ENCODE data around the gene EML4.

GRCh38 chr2:42135381-42136312 lies 33.5 kb upstream of the EML4 start:
- TF ChIP-seq, protein P1, sequence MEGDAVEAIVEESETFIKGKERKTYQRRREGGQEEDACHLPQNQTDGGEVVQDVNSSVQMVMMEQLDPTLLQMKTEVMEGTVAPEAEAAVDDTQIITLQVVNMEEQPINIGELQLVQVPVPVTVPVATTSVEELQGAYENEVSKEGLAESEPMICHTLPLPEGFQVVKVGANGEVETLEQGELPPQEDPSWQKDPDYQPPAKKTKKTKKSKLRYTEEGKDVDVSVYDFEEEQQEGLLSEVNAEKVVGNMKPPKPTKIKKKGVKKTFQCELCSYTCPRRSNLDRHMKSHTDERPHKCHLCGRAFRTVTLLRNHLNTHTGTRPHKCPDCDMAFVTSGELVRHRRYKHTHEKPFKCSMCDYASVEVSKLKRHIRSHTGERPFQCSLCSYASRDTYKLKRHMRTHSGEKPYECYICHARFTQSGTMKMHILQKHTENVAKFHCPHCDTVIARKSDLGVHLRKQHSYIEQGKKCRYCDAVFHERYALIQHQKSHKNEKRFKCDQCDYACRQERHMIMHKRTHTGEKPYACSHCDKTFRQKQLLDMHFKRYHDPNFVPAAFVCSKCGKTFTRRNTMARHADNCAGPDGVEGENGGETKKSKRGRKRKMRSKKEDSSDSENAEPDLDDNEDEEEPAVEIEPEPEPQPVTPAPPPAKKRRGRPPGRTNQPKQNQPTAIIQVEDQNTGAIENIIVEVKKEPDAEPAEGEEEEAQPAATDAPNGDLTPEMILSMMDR (IDR thresholded peaks at IDR 0.05; ENCODE audit: insufficient read depth, low read depth, low read length) = no peak
- TF ChIP-seq EZH2 (IDR thresholded peaks at IDR 0.05; ENCODE audit: insufficient read depth, low read length) = no peak

Measured in astrocyte (in vitro differentiated cells and primary cell).